HG02870 (cell line): Measurements from ENCODE around the gene SLC43A1.

Experiments used
- ATAC-seq: cut with Tn5 transposase; IDR thresholded peaks from one replicate; pipeline ENCODE4 v1.9.1; 2021; ENCODE audit warnings: mild to moderate bottlenecking, moderate library complexity; ENCODE audit not compliant: unreplicated experiment

SLC43A1 gene

DNA sequence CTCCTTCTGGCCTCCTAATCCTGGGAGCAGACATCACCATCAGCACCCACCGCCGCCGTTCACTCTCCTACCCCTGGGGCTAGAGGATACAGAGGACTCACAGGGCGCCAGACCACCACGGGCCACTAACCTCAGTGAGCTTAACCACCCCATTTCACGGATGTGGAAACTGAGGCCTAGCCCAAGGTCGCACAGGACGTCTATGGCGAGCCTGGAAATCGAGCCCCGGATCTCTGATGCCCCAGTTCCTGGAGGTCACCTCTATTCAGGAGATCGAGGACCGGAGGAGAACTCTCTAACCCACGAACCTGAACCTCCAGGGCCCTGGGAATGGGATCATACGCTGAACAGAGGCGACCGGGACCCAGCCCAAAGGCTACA is 14.7 kb upstream of the SLC43A1 start:
- peak; percentile 1 for ATAC-seq

DNA sequence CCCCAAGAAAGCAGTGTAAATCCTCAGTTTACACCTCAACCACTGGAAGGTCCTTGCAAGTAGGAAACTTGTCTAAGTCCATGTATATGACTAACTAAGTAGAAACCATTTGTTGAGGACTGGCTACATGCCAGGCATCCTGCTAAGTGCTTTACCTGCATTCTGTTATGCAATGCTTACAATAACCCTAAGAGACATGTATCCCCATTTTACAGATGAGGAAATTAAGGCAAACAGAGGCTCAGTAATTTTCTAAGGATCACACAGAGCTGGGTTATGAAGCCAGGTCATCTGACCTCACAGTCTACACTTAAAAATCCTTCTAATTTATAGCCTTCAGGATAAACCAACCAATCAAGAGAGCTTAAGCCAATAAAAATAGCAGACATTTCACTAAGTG is 13.5 kb upstream of the SLC43A1 start:
- ATAC-seq: no peak

- ATAC-seq: no peak
Measured at GRCh38 chr11:57527056-57527631, 11.6 kb upstream of the SLC43A1 start.

DNA sequence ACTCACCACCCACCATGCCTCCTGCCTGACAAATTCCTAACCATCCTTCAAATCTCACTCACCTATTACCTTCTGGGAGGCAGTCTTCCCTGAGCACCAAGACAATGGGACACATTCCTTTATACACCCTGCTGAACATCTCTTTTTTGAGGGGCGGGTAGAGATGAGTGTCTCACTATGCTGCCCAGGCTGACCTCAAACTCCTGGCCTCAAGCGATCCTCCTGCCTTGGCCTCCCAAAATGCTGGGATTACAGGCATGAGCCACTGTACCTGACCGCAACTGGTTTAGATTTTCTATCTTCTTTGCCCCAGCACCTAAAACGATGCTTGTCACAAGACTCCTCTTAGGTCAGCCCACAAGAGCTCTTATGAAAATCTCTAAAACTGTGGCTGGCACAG is 7.9 kb upstream of the SLC43A1 start:
- ATAC-seq: no peak

GRCh38 chr11:57521116-57521515 is 5.6 kb upstream of the SLC43A1 start:
- ATAC-seq: no peak

DNA sequence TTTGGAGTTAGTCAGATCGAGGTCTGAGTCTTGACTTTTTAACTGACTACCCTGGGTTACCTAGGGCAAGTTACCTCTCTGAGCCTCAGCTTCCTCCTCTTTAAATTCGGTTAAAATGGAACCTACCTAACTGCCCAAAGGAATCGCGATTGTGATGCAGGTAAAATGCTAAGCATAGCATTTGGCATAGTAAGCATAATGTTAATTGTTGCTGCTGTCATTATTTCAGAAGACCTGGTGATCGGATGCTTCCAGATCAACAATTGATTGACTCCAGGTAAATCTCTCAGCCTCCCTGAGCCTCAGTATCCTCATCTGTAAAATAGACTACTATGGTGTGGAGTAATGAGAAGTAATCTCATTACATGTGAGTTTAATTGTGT is 550 bp upstream of the SLC43A1 start:
- no peak for ATAC-seq

DNA sequence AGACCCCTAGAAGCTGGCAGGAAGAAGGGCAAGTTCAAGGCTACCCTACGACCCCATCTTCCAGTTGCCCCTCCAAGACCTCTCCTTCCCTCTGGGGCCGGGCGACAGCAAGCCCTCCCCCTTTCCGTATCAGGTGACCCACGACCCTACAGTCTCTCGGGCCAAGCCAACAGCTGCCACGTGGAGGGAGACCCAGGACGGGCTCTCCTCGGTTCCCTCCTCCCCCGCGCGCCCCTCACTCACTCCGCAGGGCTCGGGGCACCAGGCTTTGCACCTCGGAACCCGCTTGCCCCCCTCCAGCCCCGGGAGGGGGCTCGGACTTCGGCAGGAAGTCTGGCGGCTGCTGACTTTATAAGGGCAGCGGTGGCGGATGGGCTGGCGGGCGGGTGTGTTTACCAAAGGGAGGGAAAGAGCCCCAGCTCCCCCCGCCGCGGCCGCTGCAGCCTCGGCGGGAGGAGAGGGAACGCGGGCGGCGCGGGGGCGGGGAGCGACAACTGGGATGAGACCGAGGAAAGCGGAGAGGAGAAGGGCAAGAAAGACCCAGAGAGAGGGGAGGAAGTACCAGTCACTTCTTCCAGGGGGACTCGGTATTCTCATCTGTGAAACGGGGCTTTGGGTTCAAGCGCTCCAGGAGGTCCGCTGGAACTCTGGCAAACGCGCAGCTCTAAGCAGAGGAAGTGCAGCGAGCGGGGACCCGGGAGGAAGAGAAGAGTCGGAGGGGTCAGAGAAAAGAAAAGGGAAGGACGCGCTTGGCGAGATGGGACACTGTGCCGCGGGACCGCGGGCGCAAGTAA is 767 bp downstream of the SLC43A1 start:
- ATAC-seq: peak; percentile 40

- ATAC-seq: peak; percentile 40
Measured at GRCh38 chr11:57513911-57514537, 1.5 kb downstream of the SLC43A1 start.

- ATAC-seq: no peak
Measured at GRCh38 chr11:57513452-57513795, 2.1 kb downstream of the SLC43A1 start.

DNA sequence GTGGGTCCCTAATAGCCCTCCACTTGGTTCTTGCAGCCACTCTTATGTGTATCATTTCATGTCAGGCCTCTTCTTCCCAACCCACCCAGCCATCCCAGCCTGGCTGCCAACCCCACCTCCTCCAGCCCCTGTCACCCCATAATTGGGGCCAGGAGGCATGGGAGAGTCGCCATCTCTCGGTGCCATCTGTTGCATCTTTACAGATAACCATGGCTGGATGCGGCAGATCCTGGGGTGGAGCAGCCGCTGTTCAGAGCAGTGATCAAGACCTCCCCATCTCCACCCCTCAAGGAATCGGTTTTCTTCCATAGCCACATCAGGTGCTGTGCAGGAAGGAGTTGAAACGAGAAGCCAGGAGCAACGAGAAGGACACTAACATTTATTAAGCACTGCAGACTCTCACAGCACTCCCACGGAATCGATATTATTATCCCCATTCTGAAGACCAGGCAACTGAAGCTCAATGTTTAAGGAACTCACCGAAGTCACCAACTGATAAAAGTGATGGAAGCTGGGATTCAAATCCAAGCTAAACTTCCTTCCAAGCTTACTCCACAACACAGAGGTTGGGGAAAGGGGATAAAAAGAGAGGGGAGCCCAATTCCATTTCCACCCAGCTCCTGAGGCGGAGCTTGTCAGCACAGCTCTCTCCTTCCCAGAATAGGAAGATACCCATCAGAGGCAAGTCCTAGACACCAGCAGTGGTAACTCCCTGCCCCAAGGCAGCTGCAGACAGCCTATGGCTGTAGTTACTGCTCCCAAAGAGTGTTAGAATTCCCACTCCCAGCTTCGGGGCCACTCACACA is 2.7 kb downstream of the SLC43A1 start:
- ATAC-seq: no peak

- no peak for ATAC-seq
Measured at GRCh38 chr11:57511741-57512430, 3.6 kb downstream of the SLC43A1 start.

DNA sequence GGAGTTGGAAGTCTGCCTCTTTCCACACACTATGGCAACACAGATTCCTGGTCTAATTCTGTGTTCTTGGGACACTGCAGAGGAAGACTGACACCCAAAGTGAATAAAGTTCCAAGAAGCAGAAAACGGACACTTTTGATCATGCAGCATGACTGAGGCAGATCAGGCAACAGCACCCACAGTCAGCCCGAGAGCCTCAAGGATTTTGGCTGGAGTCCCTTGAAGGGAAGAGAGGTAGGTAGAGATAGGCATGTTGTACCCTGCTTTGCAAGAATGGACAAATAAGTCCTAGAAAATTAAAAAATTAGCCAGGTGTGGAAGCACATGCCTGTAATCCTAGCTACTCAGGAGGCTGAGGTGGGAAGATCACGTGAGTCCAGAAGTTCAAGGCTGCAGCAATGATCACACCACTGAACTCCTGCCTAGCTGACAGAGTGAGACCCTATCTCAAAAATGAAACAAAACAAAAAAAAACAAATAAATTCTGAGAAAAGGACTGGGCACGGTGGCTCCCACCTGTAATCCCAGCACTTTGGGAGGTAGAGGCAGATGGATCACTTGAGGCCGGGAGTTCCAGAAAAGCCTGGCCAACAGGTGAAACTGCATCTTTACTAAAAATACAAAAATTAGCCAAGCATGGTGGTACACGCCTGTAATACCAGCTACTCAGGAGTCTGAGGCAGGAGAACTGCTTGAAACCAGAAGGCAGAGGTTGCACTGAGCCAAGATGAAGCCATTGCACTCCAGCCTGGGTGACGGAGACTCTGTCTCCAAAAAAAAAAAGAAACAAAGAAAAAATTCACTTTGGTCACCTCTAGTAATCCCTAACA is 6.9 kb downstream of the SLC43A1 start:
- ATAC-seq: no peak

GRCh38 chr11:57506522-57506921 is 9.0 kb downstream of the SLC43A1 start:
- ATAC-seq: no peak

GRCh38 chr11:57504511-57504910 is 11.0 kb downstream of the SLC43A1 start:
- ATAC-seq: no peak

- ATAC-seq: no peak
Measured at GRCh38 chr11:57502870-57503269, 12.6 kb downstream of the SLC43A1 start.

DNA sequence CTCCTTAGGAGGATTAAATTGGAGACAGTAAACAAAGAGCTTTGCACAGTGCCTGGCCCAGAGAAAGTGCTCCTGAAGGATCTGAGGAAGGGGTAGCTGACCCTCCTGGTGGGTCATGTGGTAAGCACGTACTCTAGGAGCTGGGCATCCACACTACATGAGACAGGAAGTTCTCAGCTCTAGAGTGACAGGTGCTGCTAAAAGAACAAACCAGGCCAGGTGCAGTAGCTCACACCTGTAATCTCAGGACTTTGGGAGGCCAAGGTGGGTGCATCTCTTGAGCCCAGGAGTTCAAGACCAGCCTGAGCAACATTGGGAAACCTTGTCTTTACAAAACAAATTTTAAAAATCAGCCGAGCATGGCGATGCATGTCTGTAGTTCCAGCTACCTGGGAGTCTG is 13.1 kb downstream of the SLC43A1 start:
- ATAC-seq: no peak

DNA sequence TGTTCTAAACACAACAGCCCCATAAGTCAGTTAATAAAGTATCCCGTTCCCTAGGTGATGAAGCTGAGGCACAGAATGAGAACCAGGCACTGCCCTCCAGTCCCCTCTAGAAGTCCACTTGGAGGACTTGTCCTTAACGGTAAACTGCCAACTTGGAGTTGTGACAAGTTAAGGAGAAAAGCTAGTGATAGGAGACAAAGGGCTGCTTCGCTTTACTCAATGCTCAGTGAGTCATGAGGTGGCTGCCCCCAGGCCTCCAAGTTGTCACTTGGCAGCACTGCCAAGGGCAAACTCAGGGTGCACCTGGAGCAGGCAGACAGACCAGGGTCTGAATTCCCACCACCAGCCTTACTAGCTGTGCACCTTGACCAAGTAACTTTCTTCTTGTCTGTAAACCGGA is 13.5 kb downstream of the SLC43A1 start:
- ATAC-seq: no peak

DNA sequence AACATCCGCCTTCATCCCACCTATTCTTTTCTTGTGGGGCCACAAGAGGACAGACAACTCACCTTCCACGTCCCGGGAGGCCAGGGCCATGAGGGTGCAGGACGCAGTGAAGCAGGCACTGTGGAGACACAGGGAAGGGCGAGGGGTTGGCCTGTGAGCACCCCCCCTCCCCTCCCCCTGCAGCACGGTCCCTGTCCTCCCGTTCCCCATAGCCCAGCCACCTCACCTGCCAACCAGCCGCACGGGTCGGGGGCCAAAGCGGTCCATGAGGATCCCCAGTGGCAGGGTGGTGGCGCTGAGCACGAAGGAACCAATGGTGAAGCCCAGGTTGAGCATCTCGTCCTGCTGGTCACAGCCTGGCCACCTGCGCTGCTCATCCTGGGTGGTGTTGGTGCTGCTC is 14.6 kb downstream of the SLC43A1 start:
- no peak for ATAC-seq

DNA sequence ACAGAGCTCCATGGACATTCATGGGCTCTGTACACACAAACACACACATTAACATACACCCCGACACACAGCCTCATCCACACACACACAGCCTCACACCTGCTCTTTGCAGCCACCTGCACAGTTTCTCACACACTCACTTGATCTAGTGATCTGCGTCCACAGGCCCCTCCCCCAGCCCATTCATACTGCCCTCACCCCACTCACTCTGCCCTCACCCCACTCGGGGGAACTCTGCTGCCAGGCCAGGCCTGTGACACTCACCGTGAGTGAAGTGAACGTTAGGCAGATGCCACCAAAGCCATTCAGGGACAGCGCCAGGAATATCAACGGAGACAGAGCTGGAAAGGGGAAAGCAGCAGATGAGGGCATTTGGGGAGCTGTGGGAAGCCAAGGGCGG is 15.0 kb downstream of the SLC43A1 start:
- ATAC-seq: no peak

DNA sequence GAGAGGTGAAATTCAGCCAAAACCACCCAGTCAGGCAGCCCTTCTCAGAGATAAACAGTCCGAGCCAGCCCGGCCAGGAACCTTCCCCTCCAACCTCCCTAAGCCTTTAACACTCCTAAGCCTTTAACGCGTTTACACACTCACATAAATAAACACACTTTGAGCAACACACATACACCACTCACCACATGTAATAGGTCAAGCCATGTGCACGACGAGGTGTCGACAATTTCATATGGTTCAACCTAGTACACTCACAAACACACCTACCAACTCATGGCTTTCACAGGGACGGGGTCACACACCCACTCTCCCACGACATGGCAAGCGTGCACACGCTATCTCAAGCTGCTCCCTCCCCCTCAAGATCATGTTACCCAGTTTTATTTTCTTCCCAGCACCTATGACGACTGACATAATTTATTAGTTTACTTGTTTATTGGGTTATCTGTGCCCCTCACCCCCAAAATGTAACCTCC is 15.5 kb downstream of the SLC43A1 start:
- ATAC-seq: no peak
